Ovary (tissue), 9 donors: Measurements from ENCODE around the gene CCNT2. TPM values are rescaled to one million over a fixed set of nuclear protein-coding genes. Genes with fewer than 3 reads are reported as not detected.

Experiments used
- DNase-seq, 5 donors: peaks; one replicate each; pipeline ENCODE4 v3.0.0-alpha.2; 2019 to 2020
- H3K27ac ChIP-seq, 2 donors: fragments of 200-600 bp; one replicate each; pipeline versions ENCODE4 v1.5.1 to v1.8.0; 2019 to 2022
- H3K27me3 ChIP-seq: fragments of 200-600 bp; one replicate; pipeline ENCODE4 v1.8.0; 2022
- H3K36me3 ChIP-seq: fragments of 200-600 bp; sonication (generic); one replicate; pipeline ENCODE4 v1.5.1; 2019
- H3K4me1 ChIP-seq: one replicate; pipeline ENCODE4 v1.8.1; 2013; ENCODE audit warnings: mild to moderate bottlenecking, moderate library complexity; ENCODE audit not compliant: insufficient read depth
- H3K4me3 ChIP-seq: fragments of 200-600 bp; sonication (generic); one replicate; pipeline ENCODE4 v1.5.1; 2017
- H3K9me3 ChIP-seq, 2 donors: fragments of 200-600 bp in 1 of 2; sonication (generic) in 1 of 2; one replicate each; pipeline versions ENCODE4 v1.5.1 to v1.8.1; 2013 to 2019; ENCODE audit warnings: mild to moderate bottlenecking in 1 of 2, moderate library complexity in 1 of 2
- CTCF ChIP-seq, 3 donors: fragments of 450-650 bp in 2 of 3; fragments of 200-600 bp in 1 of 3; IDR thresholded peaks; one replicate each; pipeline versions ENCODE4 v1.5.1 to v1.8.0; 2016 to 2022; ENCODE audit warnings: antibody characterized with exemption in 3 of 3, mild to moderate bottlenecking in 1 of 3
- EP300 ChIP-seq: sonication (generic); formaldehyde crosslinking; IDR thresholded peaks from one replicate; pipeline ENCODE4 v1.6.1; 2017; ENCODE audit warnings: antibody characterized with exemption
- POLR2A ChIP-seq: fragments of 450-650 bp; IDR thresholded peaks from one replicate; pipeline ENCODE4 v1.6.1; 2017; ENCODE audit warnings: antibody characterized with exemption, mild to moderate bottlenecking, moderate library complexity
- WGBS, 3 donors: extraction: QIAGEN DNeasy Blood & Tissue Kit in 1 of 3; methylation state at CpG; one replicate each; pipeline versions ENCODE4 v1.1.5 to v1.1.7; 2013 to 2017; 5-methylcytosine and 5-hydroxymethylcytosine counted together
- intact Hi-C, 4 donors: fragments of 100-400 bp; cut with DNase I; formaldehyde crosslinking; loops; one replicate each; pipeline versions ENCODE4 v1.11.0 to v1.15.1; 2022 to 2023
- polyA plus RNA-seq, 2 donors: library from polyadenylated mRNA; stranded (reverse); fragments of 200-250 nt in 1 of 2; fragments of 350-450 nt in 1 of 2; fragmentation: Illumina TruSeq in 1 of 2; extraction: RNeasy Lipid Tissue Mini Kit (QIAGEN cat#74804) in 1 of 2; gene quantifications; one replicate each; pipeline ENCODE4 v1.2.3, GENCODE V29; 2013 to 2014
- total RNA-seq, 7 donors: library from RNA; depleted of rRNA in 2 of 7; stranded (reverse); fragments of >200 nt in 2 of 7; fragmentation: NEBNext Ultra II Directional in 3 of 7; extraction: Animal tissue kit (Norgen Biotek cat#: 25700) in 3 of 7; gene quantifications; one replicate each; pipeline versions ENCODE4 v1.1.0 to v1.2.4, GENCODE V29; 2016 to 2023
- donor health status: DM: no; HTN: no; CAD: no; lungs with moderate emphysema.
- donor health status: DM: no; HTN: no; CAD: no.
- donor health status: Bipolar disorder and iron deficiency.
- donor health status: DM: yes; HTN: yes; CAD: no.
- donor health status: DM: no; HTN: no; CAD: no.
- donor health status: DM: yes; HTN: yes; CAD: no.

CCNT2 gene
- total and polyA plus RNA-seq, 9 donors, result 14.0 to 46.5 (median 31.5) TPM

GRCh38 chr2:134927195-134927594, 8.6 kb downstream of the CCNT2 start:
- TF ChIP-seq EP300 (no peak), CTCF (IDR thresholded peaks at IDR 0.05) (no peak), POLR2A (no peak)
- DNase-seq, result no peak
- no peak overlapping the region for H3K27ac ChIP-seq
- H3K4me1 ChIP-seq, result peaks cover 12% of the 10 kb centered on the region
- WGBS, 3 donors, result 67 to 74% (median 70%) methylated on average over 3 of the region's 3 CpGs
- H3K36me3 ChIP-seq, result no peaks in the 10 kb centered on the region
- H3K27me3 ChIP-seq, result no peaks in the 10 kb centered on the region
- no peaks in the 10 kb centered on the region for H3K9me3 ChIP-seq
- no peak overlapping the region for H3K4me3 ChIP-seq
- intact Hi-C loops, result no loop called here

- intact Hi-C loops, result no loop called here
- no peak for DNase-seq
- Histone ChIP-seq H3K27me3 (no peaks in the 10 kb centered on the region), H3K4me1 (peaks cover 8% of the 10 kb centered on the region), H3K36me3 (no peaks in the 10 kb centered on the region), H3K4me3 (no peak overlapping the region), H3K9me3 (no peaks in the 10 kb centered on the region), H3K27ac (no peak overlapping the region)
- TF ChIP-seq CTCF (IDR thresholded peaks at IDR 0.05) (no peak), EP300 (no peak), POLR2A (no peak)
- 86 to 94% (median 89%) methylated on average over 3 of the region's 3 CpGs for WGBS, 3 donors
Observed at GRCh38 chr2:134932864-134933526, 14.4 kb downstream of the CCNT2 start.

- Histone ChIP-seq H3K9me3 (no peaks in the 10 kb centered on the region), H3K36me3 (no peaks in the 10 kb centered on the region), H3K4me1 (peaks cover 6% of the 10 kb centered on the region), H3K27ac (no peak overlapping the region), H3K4me3 (no peak overlapping the region), H3K27me3 (no peaks in the 10 kb centered on the region)
- no peak for DNase-seq
- TF ChIP-seq EP300 (no peak), POLR2A (no peak), CTCF (IDR thresholded peaks at IDR 0.05) (no peak)
- WGBS, 3 donors, result 89 to 90% (median 90%) methylated on average over 1 of the region's 1 CpG
- intact Hi-C loops, result no loop called here
Observed at GRCh38 chr2:134933732-134934131, 15.1 kb downstream of the CCNT2 start.

- H3K4me3 ChIP-seq, result no peak overlapping the region
- intact Hi-C loops, result no loop called here
- no peaks in the 10 kb centered on the region for H3K27me3 ChIP-seq
- no peak for DNase-seq
- peaks cover 6% of the 10 kb centered on the region for H3K4me1 ChIP-seq
- no peak overlapping the region for H3K27ac ChIP-seq
- TF ChIP-seq CTCF (IDR thresholded peaks at IDR 0.05) (no peak), POLR2A (no peak), EP300 (no peak)
- no peaks in the 10 kb centered on the region for H3K9me3 ChIP-seq
- no peaks in the 10 kb centered on the region for H3K36me3 ChIP-seq
- 34 to 48% (median 37%) methylated on average over 2 of the region's 2 CpGs for WGBS, 3 donors
Observed at GRCh38 chr2:134934150-134934549, 15.5 kb downstream of the CCNT2 start.
